ENCODE measurements around the gene YIPF1. TPM values are rescaled to one million over a fixed set of nuclear protein-coding genes. Genes with fewer than 3 reads are reported as not detected.

Gene YIPF1
- polyA plus RNA-seq, 1 experiment: 52.4 TPM

DNA sequence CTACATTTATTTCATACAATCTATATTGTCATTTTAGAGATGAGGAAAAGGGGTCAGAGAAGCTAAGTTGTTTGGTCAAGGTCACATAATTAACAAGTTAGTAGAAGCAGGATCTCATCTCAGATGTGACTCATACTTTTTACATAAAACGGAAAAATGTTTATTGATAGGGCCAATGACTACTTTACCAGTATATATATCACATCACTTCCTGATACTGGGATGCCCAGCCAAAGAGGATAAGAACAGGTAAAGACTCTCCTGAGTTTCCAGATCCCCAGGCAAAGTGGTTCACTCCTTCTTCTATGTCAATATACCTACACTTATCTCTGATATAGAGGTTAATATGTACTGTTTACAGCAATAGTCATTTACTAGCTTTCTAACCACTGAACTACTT, 21.0 kb downstream of the YIPF1 start:
- TF ChIP-seq, protein P1, sequence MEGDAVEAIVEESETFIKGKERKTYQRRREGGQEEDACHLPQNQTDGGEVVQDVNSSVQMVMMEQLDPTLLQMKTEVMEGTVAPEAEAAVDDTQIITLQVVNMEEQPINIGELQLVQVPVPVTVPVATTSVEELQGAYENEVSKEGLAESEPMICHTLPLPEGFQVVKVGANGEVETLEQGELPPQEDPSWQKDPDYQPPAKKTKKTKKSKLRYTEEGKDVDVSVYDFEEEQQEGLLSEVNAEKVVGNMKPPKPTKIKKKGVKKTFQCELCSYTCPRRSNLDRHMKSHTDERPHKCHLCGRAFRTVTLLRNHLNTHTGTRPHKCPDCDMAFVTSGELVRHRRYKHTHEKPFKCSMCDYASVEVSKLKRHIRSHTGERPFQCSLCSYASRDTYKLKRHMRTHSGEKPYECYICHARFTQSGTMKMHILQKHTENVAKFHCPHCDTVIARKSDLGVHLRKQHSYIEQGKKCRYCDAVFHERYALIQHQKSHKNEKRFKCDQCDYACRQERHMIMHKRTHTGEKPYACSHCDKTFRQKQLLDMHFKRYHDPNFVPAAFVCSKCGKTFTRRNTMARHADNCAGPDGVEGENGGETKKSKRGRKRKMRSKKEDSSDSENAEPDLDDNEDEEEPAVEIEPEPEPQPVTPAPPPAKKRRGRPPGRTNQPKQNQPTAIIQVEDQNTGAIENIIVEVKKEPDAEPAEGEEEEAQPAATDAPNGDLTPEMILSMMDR (IDR thresholded peaks at IDR 0.05; ENCODE audit: low read depth, low read length): no peak
- Histone ChIP-seq H3K9me3 (ENCODE audit: control insufficient read depth, insufficient read depth, low read length) (no peaks in the 10 kb centered on the region), H3K4me3 (ENCODE audit: low read depth, low read length) (no peak overlapping the region), H3K27ac (ENCODE audit: low read depth, low read length) (no peak overlapping the region), H3K27me3 (ENCODE audit: control insufficient read depth, insufficient read depth, low read length) (no peaks in the 10 kb centered on the region)
- DNase-seq (ENCODE audit: low read depth, low spot score): no peak
- POLR2A ChIA-PET: interaction anchor here (0.7 kb wide), 1 partner anchor 41 kb away, joined by 5 read pairs; no protein-coding TSS in a partner anchor
- CTCF ChIA-PET: interaction anchor here (0.6 to 2.7 kb wide), 5 partner anchors 8 to 620 kb away, joined by 3 to 21 read pairs (median 7); no protein-coding TSS in a partner anchor

- ChIA-PET CTCF (interaction anchor here (2.3 to 4.4 kb wide), 4 partner anchors 10 to 97 kb away, joined by 9 to 59 read pairs (median 28); no protein-coding TSS in a partner anchor), POLR2A (no interaction called here)
- DNase-seq (ENCODE audit: low read depth, low spot score): no peak
- Histone ChIP-seq H3K4me3 (ENCODE audit: low read depth, low read length) (no peak overlapping the region), H3K27ac (ENCODE audit: low read depth, low read length) (no peak overlapping the region), H3K27me3 (ENCODE audit: control insufficient read depth, insufficient read depth, low read length) (no peaks in the 10 kb centered on the region), H3K9me3 (ENCODE audit: control insufficient read depth, insufficient read depth, low read length) (no peaks in the 10 kb centered on the region)
- TF ChIP-seq, protein P1 (IDR thresholded peaks at IDR 0.05; ENCODE audit: low read depth, low read length): no peak
Observed at GRCh38 chr1:53862507-53862906, 27.1 kb downstream of the YIPF1 start.

DNA sequence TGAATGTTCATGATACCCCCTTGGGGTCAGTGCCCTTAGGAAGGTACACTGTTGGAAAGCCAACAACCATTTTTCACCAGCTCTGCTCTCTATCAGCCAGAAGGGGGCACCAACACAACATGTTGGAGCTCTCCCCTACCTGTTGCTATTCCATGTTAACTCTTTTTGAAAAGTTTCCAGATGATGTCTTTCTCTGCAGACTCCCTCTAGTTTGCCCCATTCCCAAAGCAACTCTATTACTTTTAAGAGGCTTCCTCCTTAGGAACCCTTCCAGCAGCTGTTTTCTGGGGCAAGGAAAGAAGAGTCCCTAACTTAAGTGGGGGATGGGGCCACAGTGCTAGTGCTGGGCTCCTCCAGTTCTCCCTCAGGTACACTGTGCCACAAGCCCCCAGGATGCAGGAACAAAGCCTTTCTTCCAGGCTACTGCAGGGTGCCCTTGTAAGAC, 28.6 kb downstream of the YIPF1 start:
- peak; percentile 27 for DNase-seq (ENCODE audit: low read depth, low spot score)

GRCh38 chr1:53851571-53852285, 37.9 kb downstream of the YIPF1 start:
- Histone ChIP-seq H3K27ac (ENCODE audit: low read depth, low read length) (no peak overlapping the region), H3K27me3 (ENCODE audit: control insufficient read depth, insufficient read depth, low read length) (no peaks in the 10 kb centered on the region), H3K9me3 (ENCODE audit: control insufficient read depth, insufficient read depth, low read length) (peaks cover 4% of the 10 kb centered on the region; the same call in 1 of the 2 replicates), H3K4me3 (ENCODE audit: low read depth, low read length) (no peak overlapping the region)
- TF ChIP-seq, protein P1 (IDR thresholded peaks at IDR 0.05; ENCODE audit: low read depth, low read length): no peak
- CTCF ChIA-PET: interaction anchor here (0.6 to 4.3 kb wide), 4 partner anchors 9 to 256 kb away, joined by 6 to 32 read pairs (median 8); no protein-coding TSS in a partner anchor
- POLR2A ChIA-PET: interaction anchor here (0.7 kb wide), 1 partner anchor 37 kb away, joined by 3 read pairs; no protein-coding TSS in a partner anchor
- DNase-seq (ENCODE audit: low read depth, low spot score): no peak

More for the DNA sequence above, 28.6 kb downstream of the YIPF1 start:
- ChIA-PET CTCF (interaction anchor here (0.6 to 4.4 kb wide), 31 partner anchors 8 to 1181 kb away, joined by 3 to 59 read pairs (median 4); partner anchors contain the start of genes IFT25 and TMEM59), POLR2A (interaction anchor here (0.6 kb wide), 1 partner anchor 9 kb away, joined by 3 read pairs; no protein-coding TSS in a partner anchor)
- no peaks in the 10 kb centered on the region for H3K9me3 ChIP-seq (ENCODE audit: control insufficient read depth, insufficient read depth, low read length)
- no peak overlapping the region for H3K27ac ChIP-seq (ENCODE audit: low read depth, low read length)
- no peak overlapping the region for H3K4me3 ChIP-seq (ENCODE audit: low read depth, low read length)
- TF ChIP-seq, protein P1 (IDR thresholded peaks at IDR 0.05; ENCODE audit: low read depth, low read length): peak; percentile 86
- no peaks in the 10 kb centered on the region for H3K27me3 ChIP-seq (ENCODE audit: control insufficient read depth, insufficient read depth, low read length)
